Cardiac muscle cell (in vitro differentiated cells and primary cell): ENCODE measurements around the gene XXYLT1. TPM values are rescaled to one million over a fixed set of nuclear protein-coding genes. Genes with fewer than 3 reads are reported as not detected.
A peak's percentile ranks its signal among the peaks of the same experiment; 100 is the strongest.

Experiments
- DNase-seq, 2 donors: peaks; one replicate each; pipeline versions ENCODE4 v3.0.0 to v3.0.0-alpha.2; 2010 to 2017; ENCODE audit warnings: low read depth in 1 of 2, low spot score in 1 of 2
- H3K27ac ChIP-seq: fragments of 200-600 bp; sonication (generic); 2 replicates; pipeline ENCODE4 v1.5.1; 2016
- H3K27me3 ChIP-seq: fragments of 200-600 bp; sonication (generic); 2 replicates; pipeline ENCODE4 v1.6.0; 2016; ENCODE audit warnings: control low read depth
- H3K36me3 ChIP-seq: fragments of 200-600 bp; sonication (generic); 2 replicates; pipeline ENCODE4 v1.5.1; 2016; ENCODE audit warnings: control low read depth
- H3K4me1 ChIP-seq: fragments of 200-600 bp; sonication (generic); 2 replicates; pipeline ENCODE4 v1.8.1; 2017; ENCODE audit warnings: low read depth, mild to moderate bottlenecking, mixed run types
- H3K4me3 ChIP-seq: fragments of 200-600 bp; sonication (generic); 2 replicates; pipeline ENCODE4 v1.5.1; 2016; ENCODE audit warnings: mild to moderate bottlenecking
- H3K9me3 ChIP-seq: fragments of 200-600 bp; sonication (generic); 2 replicates; pipeline ENCODE4 v1.5.1; 2017; ENCODE audit warnings: low read depth, mild to moderate bottlenecking, control low read depth
- CTCF ChIP-seq: IDR thresholded peaks from 2 replicates; pipeline ENCODE4 v1.5.1; 2012; ENCODE audit warnings: low read depth, mild to moderate bottlenecking, low read length
- polyA plus RNA-seq: library from polyadenylated mRNA; unstranded; fragments of >200 nt; fragmentation: Nextera tagmentation; extraction: Ambion mirVana; gene quantifications from 2 replicates; pipeline ENCODE4 v1.2.1, GENCODE V29; 2016
- total RNA-seq: library from RNA; depleted of rRNA; stranded (reverse); fragments of >200 nt; gene quantifications from 2 replicates; pipeline ENCODE4 v1.2.3, GENCODE V29; 2016

Gene XXYLT1
- total and polyA plus RNA-seq, 2 experiments from 2014 or later, result 52.5 to 62.2 TPM

DNA sequence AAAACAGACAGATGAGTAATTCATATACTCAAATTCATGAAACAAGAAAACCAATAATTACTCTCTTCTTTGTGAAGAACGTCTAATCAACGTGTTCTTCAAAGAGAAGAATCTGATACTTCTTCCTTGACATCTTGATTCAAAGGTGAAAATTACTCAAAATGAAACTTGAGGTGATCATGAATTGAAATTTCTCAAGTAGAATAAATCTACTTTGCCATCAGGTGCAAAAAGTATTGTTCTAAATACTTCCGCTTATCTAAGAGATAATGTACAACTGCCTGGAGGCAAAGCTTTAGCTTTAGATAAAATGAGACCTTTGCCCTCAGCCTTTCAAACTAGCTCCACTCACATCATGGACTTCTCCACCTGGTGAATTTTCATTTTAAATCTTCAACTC, 13.9 kb upstream of the XXYLT1 start:
- H3K36me3 ChIP-seq, result peaks cover 4% of the 10 kb centered on the region
- no peak for TF ChIP-seq CTCF

GRCh38 chr3:195282961-195283360, 12.0 kb upstream of the XXYLT1 start:
- H3K9me3 ChIP-seq, result no peaks in the 10 kb centered on the region
- no peak overlapping the region for H3K27ac ChIP-seq
- peaks cover 3% of the 10 kb centered on the region for H3K36me3 ChIP-seq
- no peak for TF ChIP-seq CTCF
- H3K27me3 ChIP-seq, result no peaks in the 10 kb centered on the region
- no peak for DNase-seq
- no peak overlapping the region for H3K4me3 ChIP-seq
- H3K4me1 ChIP-seq, result peaks cover 31% of the 10 kb centered on the region

More for the DNA sequence above, 13.9 kb upstream of the XXYLT1 start:
- Histone ChIP-seq H3K27ac (no peak overlapping the region), H3K4me3 (no peak overlapping the region), H3K27me3 (no peaks in the 10 kb centered on the region), H3K4me1 (peaks cover 31% of the 10 kb centered on the region), H3K9me3 (no peaks in the 10 kb centered on the region)
- no peak for DNase-seq

DNA sequence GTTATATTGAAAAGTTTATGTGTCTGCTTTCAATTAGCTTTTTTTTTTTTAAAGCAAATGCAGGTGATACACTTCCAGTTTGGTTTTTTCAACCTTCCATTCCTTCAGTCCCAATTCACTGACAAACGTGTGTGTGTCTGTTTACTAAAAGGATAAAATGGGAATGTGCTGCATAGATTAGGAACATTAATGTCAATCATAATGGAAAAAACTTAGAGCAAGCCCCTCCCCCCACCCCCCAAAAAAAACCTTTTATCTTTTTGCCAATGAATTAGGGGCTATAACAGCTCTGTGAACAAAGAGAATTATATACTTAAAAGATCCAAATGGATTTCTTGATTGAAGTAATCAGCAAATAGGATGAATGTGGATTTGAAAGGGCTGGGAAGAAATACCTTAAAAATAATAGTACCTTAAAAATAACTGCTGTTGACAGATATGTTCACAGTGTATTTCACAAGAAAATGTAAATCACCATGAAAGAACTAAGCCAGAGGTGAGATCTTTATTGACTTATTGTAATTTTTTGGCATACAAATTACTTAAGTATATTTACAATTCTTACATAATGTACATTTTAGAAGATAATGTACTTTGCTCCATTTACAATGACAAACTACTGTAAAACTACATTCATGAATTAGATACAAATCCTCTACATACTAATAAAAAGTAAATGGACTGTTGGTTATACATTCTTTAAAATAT, 3.5 kb upstream of the XXYLT1 start:
- TF ChIP-seq CTCF, result no peak
- Histone ChIP-seq H3K4me3 (no peak overlapping the region), H3K36me3 (no peaks in the 10 kb centered on the region), H3K9me3 (no peaks in the 10 kb centered on the region), H3K4me1 (peaks cover 16% of the 10 kb centered on the region), H3K27ac (no peak overlapping the region), H3K27me3 (no peaks in the 10 kb centered on the region)
- no peak for DNase-seq

DNA sequence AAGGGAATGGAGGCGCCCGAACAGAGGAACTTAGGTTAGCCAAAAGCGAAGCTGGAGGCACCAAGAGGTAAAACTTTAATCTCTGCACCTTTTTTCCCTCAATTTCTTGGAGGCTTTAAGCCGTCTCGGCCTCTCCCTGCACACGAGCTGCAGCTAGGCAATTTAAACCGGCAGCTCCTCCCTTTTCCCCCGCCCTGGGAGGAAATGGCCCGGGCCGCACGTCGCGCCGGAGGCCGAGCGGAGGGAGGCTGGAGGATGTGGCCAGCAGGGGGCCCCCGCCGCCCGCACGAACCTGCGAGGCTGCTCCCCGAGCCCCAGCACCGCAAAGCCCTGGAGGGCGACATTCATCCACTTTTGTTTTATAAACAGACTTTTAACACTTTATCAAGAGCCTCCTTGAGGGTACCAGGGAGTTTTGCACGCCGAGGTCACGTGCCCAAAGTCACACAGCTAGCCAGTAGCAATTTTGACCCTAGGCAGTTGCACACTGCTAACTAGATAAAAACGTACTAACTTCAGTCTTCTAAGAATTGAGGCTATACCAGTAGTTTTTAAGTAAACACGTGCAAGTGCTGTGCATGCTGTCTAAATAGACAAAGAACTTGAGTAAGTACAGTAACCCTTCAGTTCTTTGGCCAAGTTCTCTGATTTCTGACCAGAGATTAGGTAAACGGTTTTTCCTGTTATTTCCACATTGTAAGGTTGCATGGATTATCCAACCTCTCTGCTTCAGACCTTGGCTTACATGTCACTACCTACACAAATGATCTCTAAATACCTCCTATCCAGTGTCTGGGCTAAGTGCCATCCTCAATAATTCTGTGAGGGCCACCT, 668 bp upstream of the XXYLT1 start:
- Histone ChIP-seq H3K4me3 (peak overlapping the region; percentile 68), H3K27me3 (no peaks in the 10 kb centered on the region), H3K27ac (peak overlapping the region; percentile 87), H3K36me3 (no peaks in the 10 kb centered on the region), H3K9me3 (no peaks in the 10 kb centered on the region), H3K4me1 (peaks cover 20% of the 10 kb centered on the region)
- DNase-seq, result peak; percentile 92 to 93
- peak; percentile 94 for TF ChIP-seq CTCF

DNA sequence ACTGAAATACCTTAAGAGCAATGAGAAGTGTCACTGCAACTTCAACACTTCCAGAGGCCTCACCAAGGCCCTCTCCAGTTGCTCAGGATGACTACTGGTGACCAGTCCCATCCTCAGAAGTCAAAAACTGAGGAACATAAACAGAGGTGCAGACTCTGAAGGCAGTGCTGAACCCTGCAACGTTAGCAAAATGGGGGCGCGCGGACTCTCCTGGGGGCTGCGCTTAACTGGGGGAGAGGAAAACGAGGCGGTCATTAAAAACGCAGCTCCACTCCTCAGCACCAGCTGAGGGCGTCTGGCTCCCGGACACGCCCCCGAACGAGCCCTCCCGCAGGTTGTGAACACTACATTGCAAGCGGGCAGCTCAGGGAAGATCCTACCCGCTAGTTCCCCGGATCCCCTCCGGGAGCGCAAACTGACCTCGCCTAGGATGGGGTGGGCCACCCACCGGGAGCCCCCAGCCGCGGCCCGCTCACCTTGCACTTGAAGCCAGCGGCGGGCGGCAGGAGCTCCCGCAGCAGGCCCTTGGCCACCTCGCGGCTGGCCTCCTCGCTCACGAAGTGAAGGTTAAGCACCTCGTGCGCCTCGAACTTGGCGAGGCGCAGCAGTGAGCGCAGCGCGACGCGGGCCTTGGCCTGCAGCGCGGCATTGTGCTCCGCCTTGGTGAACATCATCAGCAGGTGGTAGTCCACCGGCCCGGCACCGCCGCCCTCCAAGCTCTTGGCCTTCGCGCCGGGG, 711 bp downstream of the XXYLT1 start:
- Histone ChIP-seq H3K27ac (peak overlapping the region; percentile 87), H3K27me3 (no peaks in the 10 kb centered on the region), H3K36me3 (no peaks in the 10 kb centered on the region), H3K9me3 (no peaks in the 10 kb centered on the region), H3K4me3 (peak overlapping the region; percentile 68), H3K4me1 (peaks cover 20% of the 10 kb centered on the region)
- DNase-seq, result peak; percentile 55 to 68
- peak; percentile 29 for TF ChIP-seq CTCF
